HCT116 (cell line): ENCODE data around the gene TEKTIP1. TPM values are rescaled to one million over a fixed set of nuclear protein-coding genes. Genes with fewer than 3 reads are reported as not detected.

ENCODE experiments used
- ATAC-seq: fragments of 200-7000 bp; cut with Tn5 transposase; 2 replicates; pipeline ENCODE4 v1.9.1; 2020; ENCODE audit warnings: mild to moderate bottlenecking, moderate library complexity
- BruUV-seq: library from RNA; stranded (reverse); fragments of 400-500 nt; replicated peaks from 2 replicates; lab custom pipeline; 2021; lab: Mats Ljungman, UMichigan
- CTCF ChIA-PET: fragments of 300-600 bp; sonication (Branson Sonifier 250); formaldehyde crosslinking; loops from one replicate; lab custom pipeline; 2021; ENCODE audit warnings: antibody characterized with exemption; lab: Charles Lee
- POLR2A ChIA-PET: fragments of 300-600, 350-600 bp; sonication (Branson Sonifier 250); formaldehyde crosslinking; loops from one replicate; lab custom pipeline; 2021; ENCODE audit warnings: antibody characterized with exemption; lab: Charles Lee
- RAD21 ChIA-PET, 2 experiments: fragments of 300-600 bp; sonication (Branson Sonifier 250); formaldehyde crosslinking; loops; one replicate each; lab custom pipeline; 2023; ENCODE audit warnings: low total read pairs in 2 of 2; ENCODE audit not compliant: uncharacterized antibody in 2 of 2, unreplicated experiment in 2 of 2, low non-redundant PET in 1 of 2; lab: Charles Lee
- DNase-seq: peaks from one replicate; pipeline ENCODE4 v3.0.0-alpha.2; 2010; ENCODE audit warnings: low read depth, low spot score
- H2AFZ ChIP-seq: fragments of 200-600 bp; shearing (Covaris generic), sonication (generic); 2 replicates; pipeline ENCODE4 v1.6.1; 2017; ENCODE audit warnings: low read depth, mixed run types, mixed read lengths, antibody characterized with exemption, low read length; ENCODE audit not compliant: poor library complexity, severe bottlenecking
- H3K27ac ChIP-seq: 2 replicates; pipeline ENCODE4 v1.5.1; 2012; ENCODE audit warnings: low read depth, low read length
- H3K27me3 ChIP-seq: fragments of 200-600 bp; sonication (generic); 2 replicates; pipeline ENCODE4 v1.6.1; 2016; ENCODE audit warnings: mixed run types, low read length, mixed read lengths; ENCODE audit not compliant: insufficient read depth
- H3K36me3 ChIP-seq, 2 experiments: fragments of 200-500 bp in 1 of 2; fragments of 200-600 bp in 1 of 2; sonication (Bioruptor generic) in 1 of 2; sonication (generic) in 1 of 2; 2 replicates each; pipeline versions ENCODE4 v1.5.1 to v1.6.1; 2014 to 2016; ENCODE audit warnings: low read length in 2 of 2, inconsistent platforms in 1 of 2, mixed read lengths in 1 of 2, mixed run types in 1 of 2; ENCODE audit not compliant: insufficient read depth in 2 of 2, control insufficient read depth in 1 of 2
- H3K4me1 ChIP-seq, 2 experiments: fragments of 200-600 bp in 1 of 2; sonication (generic) in 1 of 2; 2 replicates each; pipeline versions ENCODE4 v1.5.1 to v1.6.1; 2012 to 2017; ENCODE audit warnings: low read length in 2 of 2, inconsistent platforms in 1 of 2, mild to moderate bottlenecking in 1 of 2, mixed read lengths in 1 of 2, mixed run types in 1 of 2, moderate library complexity in 1 of 2; ENCODE audit not compliant: insufficient read depth in 2 of 2, control insufficient read depth in 1 of 2
- H3K4me2 ChIP-seq: fragments of 200-600 bp; sonication (generic); 2 replicates; pipeline ENCODE4 v1.6.1; 2017; ENCODE audit warnings: mixed run types, low read length, mixed read lengths
- H3K4me3 ChIP-seq, 2 experiments: fragments of 200-600 bp in 1 of 2; sonication (generic) in 1 of 2; replicated peaks in 1 of 2; 2 replicates each; pipeline ENCODE4 v1.5.1; 2011 to 2016; ENCODE audit warnings: low read length in 2 of 2, control low read depth in 1 of 2, low read depth in 1 of 2, mild to moderate bottlenecking in 1 of 2, mixed read lengths in 1 of 2, mixed run types in 1 of 2
- H3K79me2 ChIP-seq: fragments of 200-600 bp; sonication (generic); 2 replicates; pipeline ENCODE4 v1.6.1; 2017; ENCODE audit warnings: mild to moderate bottlenecking, mixed run types, low read length, moderate library complexity, mixed read lengths; ENCODE audit not compliant: insufficient read depth
- H3K9ac ChIP-seq: fragments of 200-600 bp; sonication (generic); 2 replicates; pipeline ENCODE4 v1.6.1; 2016; ENCODE audit warnings: low read length, mixed read lengths
- H3K9me2 ChIP-seq: fragments of 200-600 bp; sonication (generic), shearing (Covaris generic); 2 replicates; pipeline ENCODE4 v1.6.1; 2017; ENCODE audit warnings: mixed run types, mild to moderate bottlenecking, moderate library complexity; ENCODE audit not compliant: insufficient read depth
- H3K9me3 ChIP-seq, 2 experiments: fragments of 200-500 bp in 1 of 2; fragments of 200-600 bp in 1 of 2; sonication (Bioruptor generic) in 1 of 2; sonication (generic) in 1 of 2; 2 replicates each; pipeline ENCODE4 v1.6.1; 2014 to 2017; ENCODE audit warnings: low read length in 2 of 2, mixed read lengths in 2 of 2, inconsistent platforms in 1 of 2, low read depth in 1 of 2, mild to moderate bottlenecking in 1 of 2, mixed run types in 1 of 2, moderate library complexity in 1 of 2; ENCODE audit not compliant: control insufficient read depth in 1 of 2, insufficient read depth in 1 of 2
- H4K20me1 ChIP-seq: fragments of 200-600 bp; sonication (generic), shearing (Covaris generic); 2 replicates; pipeline ENCODE4 v1.6.1; 2017; ENCODE audit warnings: mixed run types, mild to moderate bottlenecking, moderate library complexity; ENCODE audit not compliant: insufficient read depth
- ATF3 ChIP-seq: IDR thresholded peaks from 2 replicates; pipeline ENCODE4 v1.6.1; 2012
- CBX3 ChIP-seq: IDR thresholded peaks from 2 replicates; pipeline ENCODE4 v1.6.1; 2012; ENCODE audit warnings: low read depth
- EGR1 ChIP-seq: IDR thresholded peaks from 2 replicates; pipeline ENCODE4 v1.6.1; 2012; ENCODE audit warnings: low read depth
- ELF1 ChIP-seq: IDR thresholded peaks from 2 replicates; pipeline ENCODE4 v1.6.1; 2012; ENCODE audit warnings: low read depth, borderline replicate concordance
- EZH2phosphoT487 ChIP-seq: fragments of 200-600 bp; IDR thresholded peaks from 2 replicates; pipeline ENCODE4 v1.6.1; 2018; ENCODE audit warnings: antibody characterized with exemption, borderline replicate concordance
- FOSL1 ChIP-seq: IDR thresholded peaks from 2 replicates; pipeline ENCODE4 v1.6.1; 2012; ENCODE audit warnings: low read depth
- MAX ChIP-seq: IDR thresholded peaks from 2 replicates; pipeline ENCODE4 v1.6.1; 2012
- POLR2A ChIP-seq: IDR thresholded peaks from 2 replicates; pipeline ENCODE4 v1.7.0; 2011; ENCODE audit warnings: borderline replicate concordance; ENCODE audit not compliant: insufficient read depth, insufficient read length; ENCODE audit errors: extremely low read depth
- POLR2AphosphoS5 ChIP-seq: IDR thresholded peaks from 2 replicates; pipeline ENCODE4 v1.6.1; 2011; ENCODE audit warnings: mild to moderate bottlenecking, low read depth, low read length, moderate library complexity
- RAD21 ChIP-seq: IDR thresholded peaks from 2 replicates; pipeline ENCODE4 v1.6.1; 2012; ENCODE audit warnings: low read depth, mild to moderate bottlenecking
- SIN3A ChIP-seq: IDR thresholded peaks from 2 replicates; pipeline ENCODE4 v1.6.1; 2012; ENCODE audit warnings: low read depth
- SP1 ChIP-seq: IDR thresholded peaks from 2 replicates; pipeline ENCODE4 v1.6.1; 2012; ENCODE audit warnings: low read depth
- SRF ChIP-seq: IDR thresholded peaks from 2 replicates; pipeline ENCODE4 v1.6.1; 2012; ENCODE audit warnings: low read depth
- TCF7L2 ChIP-seq: IDR thresholded peaks from 2 replicates; pipeline ENCODE4 v1.7.0; 2011; ENCODE audit warnings: borderline replicate concordance, inconsistent platforms; ENCODE audit not compliant: insufficient read depth, insufficient read length; ENCODE audit errors: extremely low read depth
- YY1 ChIP-seq: IDR thresholded peaks from 2 replicates; pipeline ENCODE4 v1.6.1; 2011; ENCODE audit warnings: low read length, low read depth, moderate library complexity, mild to moderate bottlenecking; ENCODE audit not compliant: insufficient replicate concordance; ENCODE audit errors: extremely low read depth
- ZFX ChIP-seq: fragments of 450-650 bp; IDR thresholded peaks from 2 replicates; pipeline ENCODE4 v1.6.1; 2017
- ZNF274 ChIP-seq: fragments of 200-500 bp; sonication (Bioruptor generic); IDR thresholded peaks from 2 replicates; pipeline ENCODE4 v1.6.1; 2014; ENCODE audit warnings: mild to moderate bottlenecking, low read depth, low read length, inconsistent platforms
- intact Hi-C: fragments of 100-400 bp; cut with micrococcal nuclease; formaldehyde crosslinking; loops from 2 replicates; pipeline ENCODE4 v1.10.0; 2022
- total RNA-seq: library from RNA; stranded (reverse); gene quantifications from one replicate; pipeline ENCODE4 v1.2.1, GENCODE V29; 2021; ENCODE audit not compliant: unreplicated experiment
- TF ChIP-seq, protein P1 (sequence below), 3 experiments: fragments of 200-600 bp in 1 of 3; sonication (generic) in 1 of 3; IDR thresholded peaks in 2 of 3; conservative IDR thresholded peaks in 1 of 3; 2 replicates each; pipeline ENCODE4 v1.5.1; 2012 to 2017; ENCODE audit warnings: low read depth in 2 of 3, low read length in 2 of 3, antibody characterized with exemption in 1 of 3, borderline replicate concordance in 1 of 3, control low read depth in 1 of 3, mild to moderate bottlenecking in 1 of 3, mixed read lengths in 1 of 3, mixed run types in 1 of 3, moderate library complexity in 1 of 3; ENCODE audit not compliant: insufficient read depth in 1 of 3

The TEKTIP1 gene
- total RNA-seq, 1 experiment from 2014 or later = 1.2 TPM

GRCh38 chr19:3497757-3498520 lies 41.0 kb upstream of the TEKTIP1 start:
- peaks cover 38% of the 10 kb centered on the region for H3K79me2 ChIP-seq
- H3K9me3 ChIP-seq = no peaks in the 10 kb centered on the region
- TF ChIP-seq YY1 (no peak), CBX3 (no peak), SIN3A (no peak), TCF7L2 (no peak), ZNF274 (no peak), ZFX (no peak), SP1 (no peak), RAD21 (no peak), EGR1 (no peak), POLR2AphosphoS5 (no peak), ATF3 (no peak), MAX (no peak), FOSL1 (no peak), POLR2A (no peak), SRF (no peak), EZH2phosphoT487 (no peak), ELF1 (no peak)
- TF ChIP-seq, protein P1, sequence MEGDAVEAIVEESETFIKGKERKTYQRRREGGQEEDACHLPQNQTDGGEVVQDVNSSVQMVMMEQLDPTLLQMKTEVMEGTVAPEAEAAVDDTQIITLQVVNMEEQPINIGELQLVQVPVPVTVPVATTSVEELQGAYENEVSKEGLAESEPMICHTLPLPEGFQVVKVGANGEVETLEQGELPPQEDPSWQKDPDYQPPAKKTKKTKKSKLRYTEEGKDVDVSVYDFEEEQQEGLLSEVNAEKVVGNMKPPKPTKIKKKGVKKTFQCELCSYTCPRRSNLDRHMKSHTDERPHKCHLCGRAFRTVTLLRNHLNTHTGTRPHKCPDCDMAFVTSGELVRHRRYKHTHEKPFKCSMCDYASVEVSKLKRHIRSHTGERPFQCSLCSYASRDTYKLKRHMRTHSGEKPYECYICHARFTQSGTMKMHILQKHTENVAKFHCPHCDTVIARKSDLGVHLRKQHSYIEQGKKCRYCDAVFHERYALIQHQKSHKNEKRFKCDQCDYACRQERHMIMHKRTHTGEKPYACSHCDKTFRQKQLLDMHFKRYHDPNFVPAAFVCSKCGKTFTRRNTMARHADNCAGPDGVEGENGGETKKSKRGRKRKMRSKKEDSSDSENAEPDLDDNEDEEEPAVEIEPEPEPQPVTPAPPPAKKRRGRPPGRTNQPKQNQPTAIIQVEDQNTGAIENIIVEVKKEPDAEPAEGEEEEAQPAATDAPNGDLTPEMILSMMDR (IDR thresholded peaks at IDR 0.05 in 2 of 3, conservative IDR thresholded peaks at IDR 0.05 in 1 of 3; ENCODE audit: borderline replicate concordance in 1 of 3, insufficient read depth in 1 of 3, low read depth in 2 of 3, low read length in 2 of 3) = no peak
- ChIA-PET CTCF (no interaction called here), RAD21 (no interaction called here), POLR2A (no interaction called here)
- no peak overlapping the region for H3K27ac ChIP-seq
- H3K4me1 ChIP-seq = peaks cover 10 to 16% of the 10 kb centered on the region in 2 experiments; a peak in 3 of 4 replicates
- no peaks in the 10 kb centered on the region for H3K9me2 ChIP-seq
- H3K4me2 ChIP-seq = no peak overlapping the region
- H3K27me3 ChIP-seq = no peaks in the 10 kb centered on the region
- H2AFZ ChIP-seq = no peak overlapping the region
- no peak for ATAC-seq
- BruUV-seq = no TSS peak
- H3K9ac ChIP-seq = no peak overlapping the region
- no peak overlapping the region for H3K4me3 ChIP-seq
- no peak for DNase-seq
- peaks cover 2 to 19% of the 10 kb centered on the region in 2 experiments; a peak in 2 of 4 replicates for H3K36me3 ChIP-seq
- no peaks in the 10 kb centered on the region for H4K20me1 ChIP-seq
- intact Hi-C loops = no loop called here
